Measurements from ENCODE around the gene GMDS. TPM values are rescaled to one million over a fixed set of nuclear protein-coding genes. Genes with fewer than 3 reads are reported as not detected.

The GMDS gene
- total RNA-seq, 1 donor from 2014 or later: 30.1 TPM

DNA sequence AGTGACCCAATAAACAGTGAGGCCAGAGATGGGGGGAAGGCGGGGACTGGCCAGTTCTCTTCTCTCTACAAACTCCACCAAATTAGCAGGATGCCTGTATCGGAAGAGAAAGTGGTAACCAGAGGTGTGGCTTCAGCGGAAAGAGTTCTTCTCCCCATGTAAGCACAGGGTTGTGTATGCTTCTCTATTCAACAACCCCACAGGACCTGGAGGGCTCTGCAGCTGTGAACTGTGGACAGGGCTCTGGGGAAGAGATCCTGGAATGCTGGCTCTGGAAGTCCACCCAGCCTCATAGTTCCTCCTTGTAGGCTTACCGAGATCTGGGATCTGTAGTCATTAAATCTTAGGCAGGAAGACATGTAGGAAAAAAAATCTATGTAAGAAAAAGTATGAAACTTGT lies 449.5 kb downstream of the GMDS start:
- DNase-seq (no peak), ATAC-seq (ENCODE audit: low read depth) (no peak)
- CTCF ChIA-PET: no interaction called here
- Mint-ChIP-seq H3K4me1 (peaks cover 16% of the 10 kb centered on the region), H3K4me3 (no peak overlapping the region), H3K27me3 (no peaks in the 10 kb centered on the region), H3K36me3 (ENCODE audit: low read depth) (no peaks in the 10 kb centered on the region), H3K9me3 (no peaks in the 10 kb centered on the region), H3K27ac (no peak overlapping the region)
- intact Hi-C loops (cut with micrococcal nuclease): loop anchor here (2.0 to 5.0 kb wide), 2 partner anchors 57 to 71 kb away; no protein-coding TSS in a partner anchor
- TF ChIP-seq, protein P1, sequence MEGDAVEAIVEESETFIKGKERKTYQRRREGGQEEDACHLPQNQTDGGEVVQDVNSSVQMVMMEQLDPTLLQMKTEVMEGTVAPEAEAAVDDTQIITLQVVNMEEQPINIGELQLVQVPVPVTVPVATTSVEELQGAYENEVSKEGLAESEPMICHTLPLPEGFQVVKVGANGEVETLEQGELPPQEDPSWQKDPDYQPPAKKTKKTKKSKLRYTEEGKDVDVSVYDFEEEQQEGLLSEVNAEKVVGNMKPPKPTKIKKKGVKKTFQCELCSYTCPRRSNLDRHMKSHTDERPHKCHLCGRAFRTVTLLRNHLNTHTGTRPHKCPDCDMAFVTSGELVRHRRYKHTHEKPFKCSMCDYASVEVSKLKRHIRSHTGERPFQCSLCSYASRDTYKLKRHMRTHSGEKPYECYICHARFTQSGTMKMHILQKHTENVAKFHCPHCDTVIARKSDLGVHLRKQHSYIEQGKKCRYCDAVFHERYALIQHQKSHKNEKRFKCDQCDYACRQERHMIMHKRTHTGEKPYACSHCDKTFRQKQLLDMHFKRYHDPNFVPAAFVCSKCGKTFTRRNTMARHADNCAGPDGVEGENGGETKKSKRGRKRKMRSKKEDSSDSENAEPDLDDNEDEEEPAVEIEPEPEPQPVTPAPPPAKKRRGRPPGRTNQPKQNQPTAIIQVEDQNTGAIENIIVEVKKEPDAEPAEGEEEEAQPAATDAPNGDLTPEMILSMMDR (IDR thresholded peaks at IDR 0.05): no peak
- POLR2A ChIA-PET: no interaction called here

DNA sequence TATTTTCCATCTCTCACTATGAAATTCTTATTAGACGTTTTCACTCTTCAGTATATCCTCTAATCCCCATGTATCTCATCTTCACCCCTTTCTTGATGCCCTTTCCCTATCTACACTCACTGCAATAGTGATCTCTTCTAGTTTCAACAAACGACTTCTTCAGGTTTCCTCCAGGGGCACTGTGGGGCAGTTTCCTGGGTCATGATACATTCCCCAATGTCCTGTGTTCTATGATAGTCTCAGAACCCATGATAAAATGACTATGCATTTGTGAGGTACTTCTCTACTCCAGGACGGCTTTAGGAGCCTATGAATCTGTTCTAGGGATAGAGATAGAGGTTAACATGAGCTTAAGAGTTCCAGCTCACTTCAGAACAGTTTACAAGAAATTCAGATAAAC lies 452.4 kb downstream of the GMDS start:
- intact Hi-C loops (cut with micrococcal nuclease): loop anchor here (1.0 to 2.0 kb wide), 3 partner anchors 182 to 404 kb away; no protein-coding TSS in a partner anchor
- no peaks in the 10 kb centered on the region for H3K27me3 Mint-ChIP-seq
- ChIA-PET POLR2A (no interaction called here), CTCF (no interaction called here)
- TF ChIP-seq, protein P1 (IDR thresholded peaks at IDR 0.05): no peak
- no peaks in the 10 kb centered on the region for H3K9me3 Mint-ChIP-seq
- no peak overlapping the region for H3K4me3 Mint-ChIP-seq
- H3K36me3 Mint-ChIP-seq (ENCODE audit: low read depth): no peaks in the 10 kb centered on the region
- DNase-seq (no peak), ATAC-seq (ENCODE audit: low read depth) (peak; percentile 60)
- H3K27ac Mint-ChIP-seq: no peak overlapping the region
- peaks cover 14% of the 10 kb centered on the region for H3K4me1 Mint-ChIP-seq

DNA sequence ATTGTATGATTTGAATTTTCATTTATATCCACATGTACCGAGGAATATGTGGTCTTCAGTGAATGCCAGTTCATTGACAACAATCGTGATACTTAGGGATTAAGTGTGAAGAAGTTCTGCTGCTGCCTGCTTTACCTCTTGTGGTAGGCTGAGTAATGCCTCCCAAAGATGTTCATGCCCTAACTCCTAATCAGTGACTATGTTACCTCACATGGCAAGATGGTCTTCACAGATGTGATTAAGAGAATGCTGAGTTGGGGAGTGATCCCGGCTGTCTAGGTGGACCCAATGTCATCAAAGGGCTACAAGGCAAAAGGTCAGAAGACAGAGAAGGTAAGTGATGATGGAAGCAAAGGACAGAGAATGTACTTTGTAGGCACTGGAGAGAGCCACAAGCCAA lies 454.7 kb downstream of the GMDS start:
- TF ChIP-seq, protein P1 (IDR thresholded peaks at IDR 0.05): no peak
- Mint-ChIP-seq H3K27me3 (no peaks in the 10 kb centered on the region), H3K27ac (no peak overlapping the region), H3K36me3 (ENCODE audit: low read depth) (peaks cover 2% of the 10 kb centered on the region), H3K4me1 (no peaks in the 10 kb centered on the region), H3K4me3 (no peak overlapping the region), H3K9me3 (no peaks in the 10 kb centered on the region)
- CTCF ChIA-PET: no interaction called here
- intact Hi-C loops (cut with micrococcal nuclease): no loop called here
- ATAC-seq (ENCODE audit: low read depth): no peak
- no peak for DNase-seq
- POLR2A ChIA-PET: no interaction called here

DNA sequence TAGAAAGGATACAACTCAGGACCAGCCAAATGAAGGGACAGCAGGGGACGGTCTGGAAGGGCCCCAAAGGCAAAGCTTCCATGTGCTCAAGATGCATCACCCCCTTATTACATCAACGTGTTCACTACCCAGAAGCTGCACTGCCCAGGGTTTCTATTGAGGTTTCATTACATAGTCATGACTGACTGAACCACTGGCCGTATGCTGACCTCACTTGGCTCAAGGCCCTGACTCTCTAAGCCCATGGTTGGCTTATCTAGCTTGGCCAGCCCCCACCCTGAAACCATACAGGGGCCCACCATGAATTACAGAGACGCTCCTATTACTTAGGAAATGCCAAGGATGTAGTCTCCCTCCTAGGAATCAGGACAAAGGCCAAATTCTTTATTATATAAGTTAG lies 456.3 kb downstream of the GMDS start:
- Mint-ChIP-seq H3K27ac (no peak overlapping the region), H3K9me3 (no peaks in the 10 kb centered on the region), H3K4me1 (no peaks in the 10 kb centered on the region), H3K27me3 (no peaks in the 10 kb centered on the region), H3K4me3 (no peak overlapping the region), H3K36me3 (ENCODE audit: low read depth) (peaks cover 3% of the 10 kb centered on the region)
- ChIA-PET CTCF (no interaction called here), POLR2A (no interaction called here)
- intact Hi-C loops (cut with micrococcal nuclease): no loop called here
- TF ChIP-seq, protein P1 (IDR thresholded peaks at IDR 0.05): no peak
- ATAC-seq (ENCODE audit: low read depth) (no peak), DNase-seq (no peak)

DNA sequence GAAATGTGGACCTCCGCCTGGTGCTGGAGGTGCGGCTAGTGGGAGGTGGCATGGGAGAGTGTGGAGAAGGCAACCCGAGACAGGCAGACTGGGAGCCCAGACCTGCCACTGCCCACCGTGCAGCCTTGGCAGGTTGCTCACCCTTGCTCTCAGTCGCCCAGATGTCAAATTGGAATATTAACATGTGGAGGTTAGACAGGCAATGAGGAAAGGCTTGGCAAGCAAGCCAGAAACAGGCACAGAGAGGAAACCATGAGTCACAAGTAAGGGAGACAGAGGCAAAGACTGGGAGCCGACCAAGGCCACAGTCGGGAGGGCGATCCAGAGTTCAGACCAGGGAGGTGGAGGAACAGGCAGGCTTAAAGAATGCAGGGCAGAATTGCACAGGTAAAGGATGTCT lies 457.5 kb downstream of the GMDS start:
- H3K27me3 Mint-ChIP-seq: no peaks in the 10 kb centered on the region
- intact Hi-C loops (cut with micrococcal nuclease): no loop called here
- no peak for ATAC-seq (ENCODE audit: low read depth)
- H3K9me3 Mint-ChIP-seq: no peaks in the 10 kb centered on the region
- ChIA-PET CTCF (no interaction called here), POLR2A (no interaction called here)
- TF ChIP-seq, protein P1 (IDR thresholded peaks at IDR 0.05): no peak
- H3K36me3 Mint-ChIP-seq (ENCODE audit: low read depth): peaks cover 3% of the 10 kb centered on the region
- no peak overlapping the region for H3K4me3 Mint-ChIP-seq
- no peak overlapping the region for H3K27ac Mint-ChIP-seq
- no peaks in the 10 kb centered on the region for H3K4me1 Mint-ChIP-seq
- no peak for DNase-seq
